Erythroblast (primary cell): Measurements from ENCODE around the gene AKT3.

Experiments
- GATA1 ChIP-seq: IDR thresholded peaks from 2 replicates; pipeline ENCODE4 v1.6.1; 2011; ENCODE audit warnings: low read depth, mild to moderate bottlenecking, control low read depth, low read length, moderate library complexity
- POLR2A ChIP-seq: IDR thresholded peaks from 2 replicates; pipeline ENCODE4 v1.6.1; 2011; ENCODE audit warnings: mild to moderate bottlenecking, low read length

DNA sequence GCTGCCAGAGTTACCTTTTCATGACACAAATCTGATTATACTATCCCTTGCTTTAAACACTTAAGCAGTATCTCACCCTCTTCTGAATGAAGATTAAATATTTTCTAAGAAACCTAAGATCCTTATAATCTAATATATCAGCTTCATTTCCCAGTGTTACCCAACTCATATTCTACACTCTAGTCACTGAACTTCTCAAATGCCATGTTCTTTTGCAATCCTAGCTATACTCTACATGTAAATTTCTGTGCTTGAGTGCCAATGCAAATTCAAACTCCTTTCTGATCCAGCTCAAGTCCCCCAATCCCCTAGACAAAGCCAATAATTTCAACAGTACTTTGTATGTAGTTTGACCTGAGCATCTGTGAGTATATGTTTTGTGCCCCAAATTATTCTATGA lies 300.3 kb downstream of the AKT3 start:
- no peak for TF ChIP-seq POLR2A
- no peak for TF ChIP-seq GATA1
